Liver (tissue), 3 donors: ENCODE data around the gene SLC39A10.

Source experiments
- CTCF ChIP-seq: fragments of 150-350 bp; IDR thresholded peaks from 2 replicates; pipeline ENCODE4 v1.5.1; 2017; ENCODE audit warnings: improper control_type of control experiment, low read depth, low read length; ENCODE audit not compliant: missing input control
- EGR1 ChIP-seq, 2 donors: IDR thresholded peaks; 2 replicates each; pipeline ENCODE4 v1.6.1; 2016 to 2018; ENCODE audit warnings: antibody characterized with exemption in 2 of 2, low read depth in 2 of 2
- NR2F2 ChIP-seq: IDR thresholded peaks from 2 replicates; pipeline ENCODE4 v1.6.1; 2016; ENCODE audit warnings: antibody characterized with exemption
- TF ChIP-seq, protein P1 (sequence below): IDR thresholded peaks from 2 replicates; pipeline ENCODE4 v1.6.1; 2016; ENCODE audit warnings: antibody characterized with exemption
- TF ChIP-seq, protein P2 (sequence below): IDR thresholded peaks from 2 replicates; pipeline ENCODE4 v1.6.1; 2016; ENCODE audit warnings: antibody characterized with exemption
- donor health status: healthy.
- donor health status: healthy.

- TF ChIP-seq CTCF (no peak), EGR1 (IDR thresholded peaks at IDR 0.05; ENCODE audit: low read depth in 2 of 2) (no peak), NR2F2 (no peak)
- TF ChIP-seq, protein P1, sequence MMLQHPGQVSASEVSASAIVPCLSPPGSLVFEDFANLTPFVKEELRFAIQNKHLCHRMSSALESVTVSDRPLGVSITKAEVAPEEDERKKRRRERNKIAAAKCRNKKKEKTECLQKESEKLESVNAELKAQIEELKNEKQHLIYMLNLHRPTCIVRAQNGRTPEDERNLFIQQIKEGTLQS, result no peak
- TF ChIP-seq, protein P2, sequence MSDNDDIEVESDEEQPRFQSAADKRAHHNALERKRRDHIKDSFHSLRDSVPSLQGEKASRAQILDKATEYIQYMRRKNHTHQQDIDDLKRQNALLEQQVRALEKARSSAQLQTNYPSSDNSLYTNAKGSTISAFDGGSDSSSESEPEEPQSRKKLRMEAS, result no peak
Measured at GRCh38 chr2:195662138-195662537, 5.1 kb downstream of the SLC39A10 start.
